Measurements from ENCODE around the gene NFKBIL1. TPM values are rescaled to one million over a fixed set of nuclear protein-coding genes. Genes with fewer than 3 reads are reported as not detected.
A peak's percentile ranks its signal among the peaks of the same experiment; 100 is the strongest.

Gene NFKBIL1
- total RNA-seq, 1 donor from 2014 or later, result 28.7 TPM

DNA sequence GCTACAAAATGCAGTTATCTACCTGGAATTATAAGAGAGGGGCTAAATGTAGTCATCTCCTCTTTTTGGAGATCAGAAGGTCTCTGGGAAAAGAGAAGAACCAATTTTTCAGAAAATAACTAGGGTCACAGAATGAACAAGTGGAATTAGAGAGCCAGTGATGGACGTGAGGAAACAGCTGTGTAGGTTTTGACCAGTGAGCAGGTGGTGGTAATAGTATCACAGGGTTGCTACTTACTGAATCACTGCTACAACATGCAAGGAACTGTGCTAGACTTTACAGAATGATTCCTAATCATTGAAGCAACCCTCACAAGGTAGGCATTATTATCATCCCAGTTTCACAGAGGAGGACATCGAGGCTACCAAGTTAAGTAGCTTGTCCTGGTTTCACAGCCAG, 2.7 kb upstream of the NFKBIL1 start:
- TF ChIP-seq, protein P1, sequence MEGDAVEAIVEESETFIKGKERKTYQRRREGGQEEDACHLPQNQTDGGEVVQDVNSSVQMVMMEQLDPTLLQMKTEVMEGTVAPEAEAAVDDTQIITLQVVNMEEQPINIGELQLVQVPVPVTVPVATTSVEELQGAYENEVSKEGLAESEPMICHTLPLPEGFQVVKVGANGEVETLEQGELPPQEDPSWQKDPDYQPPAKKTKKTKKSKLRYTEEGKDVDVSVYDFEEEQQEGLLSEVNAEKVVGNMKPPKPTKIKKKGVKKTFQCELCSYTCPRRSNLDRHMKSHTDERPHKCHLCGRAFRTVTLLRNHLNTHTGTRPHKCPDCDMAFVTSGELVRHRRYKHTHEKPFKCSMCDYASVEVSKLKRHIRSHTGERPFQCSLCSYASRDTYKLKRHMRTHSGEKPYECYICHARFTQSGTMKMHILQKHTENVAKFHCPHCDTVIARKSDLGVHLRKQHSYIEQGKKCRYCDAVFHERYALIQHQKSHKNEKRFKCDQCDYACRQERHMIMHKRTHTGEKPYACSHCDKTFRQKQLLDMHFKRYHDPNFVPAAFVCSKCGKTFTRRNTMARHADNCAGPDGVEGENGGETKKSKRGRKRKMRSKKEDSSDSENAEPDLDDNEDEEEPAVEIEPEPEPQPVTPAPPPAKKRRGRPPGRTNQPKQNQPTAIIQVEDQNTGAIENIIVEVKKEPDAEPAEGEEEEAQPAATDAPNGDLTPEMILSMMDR (IDR thresholded peaks at IDR 0.05; ENCODE audit: unreplicated experiment), result no peak
- H3K4me1 Mint-ChIP-seq (ENCODE audit: low read depth), result peaks cover 31% of the 10 kb centered on the region
- no peak overlapping the region for H3K27ac Mint-ChIP-seq

GRCh38 chr6:31545291-31545690, 2.1 kb upstream of the NFKBIL1 start:
- Mint-ChIP-seq H3K36me3 (ENCODE audit: insufficient read depth) (peaks cover 9% of the 10 kb centered on the region), H3K4me3 (ENCODE audit: low read depth) (no peak overlapping the region), H3K27me3 (no peaks in the 10 kb centered on the region), H3K9me3 (ENCODE audit: low read depth) (no peaks in the 10 kb centered on the region), H3K4me1 (ENCODE audit: low read depth) (peaks cover 26% of the 10 kb centered on the region), H3K27ac (no peak overlapping the region)
- DNase-seq (ENCODE audit: low spot score, unreplicated experiment), result no peak
- TF ChIP-seq, protein P1 (IDR thresholded peaks at IDR 0.05; ENCODE audit: unreplicated experiment), result no peak

More for the DNA sequence above, 2.7 kb upstream of the NFKBIL1 start:
- DNase-seq (ENCODE audit: low spot score, unreplicated experiment), result no peak
- no peak overlapping the region for H3K4me3 Mint-ChIP-seq (ENCODE audit: low read depth)
- peaks cover 14% of the 10 kb centered on the region for H3K36me3 Mint-ChIP-seq (ENCODE audit: insufficient read depth)
- no peaks in the 10 kb centered on the region for H3K27me3 Mint-ChIP-seq
- H3K9me3 Mint-ChIP-seq (ENCODE audit: low read depth), result no peaks in the 10 kb centered on the region

- Mint-ChIP-seq H3K4me1 (ENCODE audit: low read depth) (peaks cover 20% of the 10 kb centered on the region), H3K27me3 (no peaks in the 10 kb centered on the region), H3K4me3 (ENCODE audit: low read depth) (peak within 1 kb of the TSS; percentile 88), H3K27ac (peak within 1 kb of the TSS; percentile 83), H3K9me3 (ENCODE audit: low read depth) (no peaks in the 10 kb centered on the region), H3K36me3 (ENCODE audit: insufficient read depth) (peaks cover 1% of the 10 kb centered on the region)
- DNase-seq (ENCODE audit: low spot score, unreplicated experiment), result peak; percentile 89
- TF ChIP-seq, protein P1 (IDR thresholded peaks at IDR 0.05; ENCODE audit: unreplicated experiment), result peak; percentile 86
Observed at GRCh38 chr6:31546339-31546957, 960 bp upstream of the NFKBIL1 start, which contains the start of gene ATP6V1G2. ATP6V1G2 (minus strand) TSS chr6:31546608; CDS start chr6:31546559, 49 bp downstream.

DNA sequence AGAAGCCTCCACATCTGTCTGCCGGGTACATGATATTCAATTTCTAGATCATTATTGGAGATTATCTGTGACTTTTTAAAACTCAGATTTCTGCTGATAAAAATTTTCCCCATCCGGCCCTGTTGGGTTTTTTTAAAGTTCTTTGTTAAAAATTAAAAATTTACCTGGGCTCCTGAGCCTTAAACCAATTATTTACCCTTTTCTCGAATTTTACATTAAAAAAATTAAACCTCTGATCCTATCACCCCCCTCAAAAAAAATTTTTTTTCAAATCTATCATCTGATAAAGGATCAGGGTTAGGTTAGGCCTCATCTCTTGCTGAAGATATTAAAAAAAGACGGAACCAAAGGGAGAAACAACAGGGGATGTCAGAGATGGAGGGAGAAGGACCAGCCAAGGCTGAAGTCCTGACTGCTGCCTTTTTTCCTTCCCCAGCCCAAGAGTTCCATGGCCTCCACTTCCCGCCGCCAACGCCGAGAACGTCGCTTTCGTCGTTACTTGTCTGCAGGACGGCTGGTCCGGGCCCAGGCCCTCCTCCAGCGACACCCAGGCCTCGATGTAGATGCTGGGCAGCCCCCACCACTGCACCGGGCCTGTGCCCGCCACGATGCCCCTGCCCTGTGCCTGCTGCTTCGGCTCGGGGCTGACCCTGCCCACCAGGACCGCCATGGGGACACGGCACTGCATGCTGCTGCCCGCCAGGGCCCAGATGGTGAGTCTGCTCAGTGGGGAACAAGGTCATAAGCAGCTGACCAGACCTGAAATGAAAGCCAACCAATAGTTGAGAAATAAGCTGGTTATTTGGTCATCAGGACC, 527 bp downstream of the NFKBIL1 start:
- DNase-seq (ENCODE audit: low spot score, unreplicated experiment), result no peak
- Mint-ChIP-seq H3K4me1 (ENCODE audit: low read depth) (peaks cover 16% of the 10 kb centered on the region), H3K27me3 (no peaks in the 10 kb centered on the region), H3K36me3 (ENCODE audit: insufficient read depth) (peaks cover 1% of the 10 kb centered on the region), H3K4me3 (ENCODE audit: low read depth) (peak overlapping the region; percentile 88), H3K9me3 (ENCODE audit: low read depth) (no peaks in the 10 kb centered on the region), H3K27ac (peak overlapping the region; percentile 83)
- TF ChIP-seq, protein P1 (IDR thresholded peaks at IDR 0.05; ENCODE audit: unreplicated experiment), result no peak

DNA sequence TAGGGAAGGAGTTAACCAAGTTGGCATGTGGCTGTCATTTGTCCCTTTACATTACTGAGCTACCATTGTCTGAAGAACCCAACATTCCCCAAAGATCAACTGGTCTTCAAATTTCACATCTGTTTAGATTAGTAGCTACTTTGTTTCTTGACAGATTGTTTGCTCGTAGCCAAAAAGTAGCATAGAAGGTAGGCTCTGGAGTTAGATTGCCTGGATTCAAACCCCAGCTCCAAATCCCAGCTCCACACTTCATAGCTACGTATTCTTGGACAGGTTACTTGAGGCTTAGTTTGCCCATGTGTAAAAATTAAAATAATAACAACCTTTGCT, 1.1 kb downstream of the NFKBIL1 start:
- Mint-ChIP-seq H3K27me3 (no peaks in the 10 kb centered on the region), H3K9me3 (ENCODE audit: low read depth) (no peaks in the 10 kb centered on the region), H3K27ac (no peak overlapping the region), H3K36me3 (ENCODE audit: insufficient read depth) (peaks cover 1% of the 10 kb centered on the region), H3K4me3 (ENCODE audit: low read depth) (peak overlapping the region; percentile 88), H3K4me1 (ENCODE audit: low read depth) (peaks cover 13% of the 10 kb centered on the region)
- TF ChIP-seq, protein P1 (IDR thresholded peaks at IDR 0.05; ENCODE audit: unreplicated experiment), result no peak
- DNase-seq (ENCODE audit: low spot score, unreplicated experiment), result no peak

Measured in progenitor cell of endocrine pancreas (in vitro differentiated cells).